ENCODE measurements around the gene NOMO2. TPM values are rescaled to one million over a fixed set of nuclear protein-coding genes. Genes with fewer than 3 reads are reported as not detected.
"Not testable (repeated sequence)": the region's sequence is repeated elsewhere in the genome, so short reads cannot be mapped to it uniquely, and the experiment has no call there.

The NOMO2 gene
- total and polyA plus RNA-seq, 9 donors = 29.1 to 175 (median 56.4) TPM

DNA sequence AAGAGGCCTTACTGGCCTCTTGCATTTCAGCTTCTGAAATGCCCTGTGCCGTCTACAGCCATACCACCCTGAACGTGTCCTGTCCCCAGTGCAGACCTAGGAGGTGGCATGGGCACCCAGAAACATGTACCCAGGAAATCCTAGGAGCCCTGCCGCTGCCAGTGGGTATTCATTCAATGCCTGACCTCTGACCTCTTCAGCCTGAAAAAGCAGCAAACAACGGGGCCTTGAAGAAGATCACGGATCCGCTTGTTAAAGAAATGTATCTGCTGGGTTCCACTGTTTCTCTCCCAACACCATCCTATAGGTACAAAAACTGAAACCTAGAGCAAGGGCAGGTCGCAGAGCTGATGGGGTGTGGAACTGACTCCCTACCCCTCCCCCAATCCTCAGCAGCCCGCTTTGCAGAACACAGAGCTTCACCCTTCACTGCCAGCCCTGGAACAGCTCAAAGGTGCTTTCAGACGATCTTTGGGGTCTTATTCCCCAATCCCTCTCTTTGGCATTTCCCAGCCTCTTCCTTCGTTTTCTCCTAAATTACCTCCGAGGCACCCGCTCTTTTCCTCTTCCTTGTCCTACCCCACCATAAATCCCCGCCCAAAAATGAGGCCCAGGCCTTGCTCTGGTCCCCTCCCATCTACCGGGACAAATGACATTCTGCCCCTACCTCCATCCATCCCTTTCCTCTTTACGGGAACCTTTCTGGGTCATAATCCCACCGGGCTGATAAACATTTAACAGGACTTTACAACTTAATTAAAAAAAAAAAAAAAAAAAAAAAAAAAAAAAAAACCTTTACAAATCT lies 1.3 kb downstream of the NOMO2 start:
- H3K4me3 ChIP-seq; H3K27me3 ChIP-seq; H3K4me1 ChIP-seq (ENCODE audit: insufficient read depth); H3K9me3 ChIP-seq; H3K36me3 ChIP-seq; DNase-seq; H3K27ac ChIP-seq; intact Hi-C loops (cut with DNase I): not testable (repeated sequence)
- 27 to 33% (median 31%) methylated on average over 12 to 14 of the region's 16 CpGs for WGBS, 3 donors

DNA sequence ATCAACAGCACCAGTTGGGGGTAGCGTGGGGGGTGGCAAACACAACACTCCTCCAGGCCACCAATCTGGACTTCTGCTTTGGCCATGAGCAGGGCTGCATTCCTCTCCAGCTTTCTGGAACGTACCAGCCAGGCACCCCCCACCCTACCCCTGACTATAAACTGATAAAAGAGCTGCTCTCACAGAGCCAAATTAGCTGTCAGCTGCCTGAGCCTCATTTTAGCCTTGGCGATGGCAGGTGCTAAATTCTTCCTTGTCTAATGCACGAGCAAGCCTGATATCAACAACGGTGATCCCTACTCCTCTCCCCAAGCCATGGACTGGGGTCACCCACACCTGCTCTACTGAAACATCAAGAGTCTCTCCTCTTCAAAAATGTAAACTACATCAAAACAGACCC lies 8.2 kb downstream of the NOMO2 start:
- H3K9me3 ChIP-seq; DNase-seq; intact Hi-C loops (cut with DNase I); H3K27ac ChIP-seq; H3K27me3 ChIP-seq; H3K4me3 ChIP-seq; H3K36me3 ChIP-seq; H3K4me1 ChIP-seq (ENCODE audit: insufficient read depth): not testable (repeated sequence)
- WGBS, 3 donors = no CpG with 5 or more reads among the region's 5 CpGs

- intact Hi-C loops (cut with DNase I) = not testable (repeated sequence)
These were observed 14.5 kb downstream of the NOMO2 start for GRCh38 chr16:18547382-18547781.

GRCh38 chr16:18546853-18547252 lies 15.0 kb downstream of the NOMO2 start:
- DNase-seq; H3K9me3 ChIP-seq; H3K36me3 ChIP-seq; H3K4me3 ChIP-seq; H3K4me1 ChIP-seq (ENCODE audit: insufficient read depth); H3K27ac ChIP-seq; H3K27me3 ChIP-seq; intact Hi-C loops (cut with DNase I): not testable (repeated sequence)
- WGBS, 3 donors = no CpG with 5 or more reads among the region's 5 CpGs

More at GRCh38 chr16:18547382-18547781, 14.5 kb downstream of the NOMO2 start:
- WGBS, 3 donors = 57 to 81% (median 70%) methylated on average over 3 to 5 of the region's 6 CpGs
- not testable (repeated sequence) for H3K27me3 ChIP-seq; H3K36me3 ChIP-seq; H3K27ac ChIP-seq; H3K9me3 ChIP-seq; H3K4me1 ChIP-seq (ENCODE audit: insufficient read depth); H3K4me3 ChIP-seq; DNase-seq

DNA sequence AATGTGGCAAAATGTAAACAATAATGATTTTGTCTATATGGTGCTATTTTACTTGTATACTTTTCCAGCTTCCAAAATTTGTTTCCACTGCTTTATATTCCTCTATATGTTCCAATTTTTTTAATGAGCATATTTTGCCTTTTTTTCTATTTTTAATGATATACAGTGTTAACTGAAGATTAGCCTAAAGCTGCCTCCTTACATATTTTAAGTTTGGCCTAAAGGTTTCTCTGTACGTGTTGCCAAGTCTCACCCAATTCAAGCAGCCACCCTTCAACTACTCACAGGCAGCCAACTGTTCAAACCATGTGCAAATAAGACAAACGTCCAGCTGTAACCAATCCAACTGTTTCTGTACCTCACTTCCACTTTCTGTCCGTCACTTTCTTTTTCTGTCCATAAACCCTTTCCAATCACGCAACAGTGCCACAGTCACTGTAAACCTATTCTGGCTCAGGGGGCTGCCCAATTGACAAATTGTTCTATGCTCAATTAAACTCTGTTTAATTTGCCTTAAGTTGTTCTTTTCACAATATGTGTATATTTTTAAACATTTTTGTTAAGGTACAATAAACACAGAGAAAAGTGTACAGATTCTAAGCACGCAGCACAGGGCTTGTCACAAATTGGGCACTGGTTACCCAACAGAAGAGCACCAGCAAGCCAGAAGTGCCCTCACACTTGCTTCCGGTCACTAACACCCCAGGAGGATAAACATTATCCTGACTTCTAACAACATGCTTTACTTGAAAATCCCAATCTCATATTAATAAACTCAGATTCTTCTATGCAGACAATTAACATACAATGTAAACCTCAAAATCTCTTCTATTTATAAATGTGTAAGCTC lies 17.4 kb downstream of the NOMO2 start:
- DNase-seq; H3K27me3 ChIP-seq; H3K4me1 ChIP-seq (ENCODE audit: insufficient read depth); H3K9me3 ChIP-seq; H3K27ac ChIP-seq; intact Hi-C loops (cut with DNase I); H3K36me3 ChIP-seq; H3K4me3 ChIP-seq: not testable (repeated sequence)
- 79 to 93% (median 83%) methylated on average over 4 to 6 of the region's 6 CpGs for WGBS, 3 donors

GRCh38 chr16:18541912-18542311 lies 20.0 kb downstream of the NOMO2 start:
- DNase-seq; intact Hi-C loops (cut with DNase I); H3K27me3 ChIP-seq; H3K27ac ChIP-seq; H3K9me3 ChIP-seq; H3K4me3 ChIP-seq; H3K4me1 ChIP-seq (ENCODE audit: insufficient read depth); H3K36me3 ChIP-seq: not testable (repeated sequence)
- WGBS, 3 donors = no CpG with 5 or more reads among the region's 5 CpGs

GRCh38 chr16:18537004-18537403 lies 24.9 kb downstream of the NOMO2 start:
- DNase-seq; H3K27me3 ChIP-seq; H3K4me3 ChIP-seq; H3K4me1 ChIP-seq (ENCODE audit: insufficient read depth); H3K9me3 ChIP-seq; H3K27ac ChIP-seq; intact Hi-C loops (cut with DNase I); H3K36me3 ChIP-seq: not testable (repeated sequence)
- 67 to 88% (median 68%) methylated on average over 2 to 3 of the region's 3 CpGs for WGBS, 3 donors

- H3K36me3 ChIP-seq; H3K27ac ChIP-seq; H3K9me3 ChIP-seq; H3K27me3 ChIP-seq; H3K4me1 ChIP-seq (ENCODE audit: insufficient read depth); H3K4me3 ChIP-seq; intact Hi-C loops (cut with DNase I): not testable (repeated sequence)
- WGBS, 3 donors = 60 to 67% (median 63%) methylated on average over 10 to 15 of the region's 15 CpGs
- peak in 1 of 5 donors; percentile 8 for DNase-seq
These were observed 26.3 kb downstream of the NOMO2 start for GRCh38 chr16:18535519-18536168.

- intact Hi-C loops (cut with DNase I); H3K4me1 ChIP-seq (ENCODE audit: insufficient read depth); H3K4me3 ChIP-seq; H3K27me3 ChIP-seq; DNase-seq; H3K36me3 ChIP-seq; H3K27ac ChIP-seq; H3K9me3 ChIP-seq: not testable (repeated sequence)
- WGBS, 3 donors = 100% methylated on average over 1 of the region's 4 CpGs; no CpG with 5 or more reads in 2 of the 3 donors
These were observed 27.6 kb downstream of the NOMO2 start for GRCh38 chr16:18534308-18534707.

DNA sequence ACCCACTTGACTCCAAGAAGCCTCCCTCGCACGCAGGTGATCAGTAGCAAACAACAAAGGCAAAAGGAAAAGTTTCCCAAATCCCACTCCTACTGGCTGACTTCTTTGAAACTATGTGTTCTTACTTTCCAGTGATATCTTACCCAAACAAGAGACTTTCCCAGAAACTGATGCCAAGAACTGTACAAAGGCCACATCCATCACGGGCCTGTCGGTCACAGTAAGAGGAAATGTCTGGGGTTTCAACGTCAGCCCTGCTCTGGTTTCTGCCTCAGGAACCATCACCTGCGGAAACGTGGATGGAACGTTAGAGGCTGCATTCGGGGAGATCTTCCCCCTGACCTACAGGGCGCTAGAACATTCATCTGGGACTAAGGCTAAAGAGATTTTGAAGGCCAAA lies 30.6 kb downstream of the NOMO2 start:
- H3K27ac ChIP-seq; H3K9me3 ChIP-seq; intact Hi-C loops (cut with DNase I); DNase-seq; H3K4me1 ChIP-seq (ENCODE audit: insufficient read depth); H3K36me3 ChIP-seq; H3K27me3 ChIP-seq; H3K4me3 ChIP-seq: not testable (repeated sequence)
- WGBS, 3 donors = 80 to 100% (median 100%) methylated on average over 1 to 5 of the region's 10 CpGs

- H3K36me3 ChIP-seq; H3K9me3 ChIP-seq; H3K27ac ChIP-seq; DNase-seq; intact Hi-C loops (cut with DNase I); H3K4me1 ChIP-seq (ENCODE audit: insufficient read depth); H3K4me3 ChIP-seq; H3K27me3 ChIP-seq: not testable (repeated sequence)
- WGBS, 3 donors = 94 to 97% methylated on average over 2 of the region's 3 CpGs; no CpG with 5 or more reads in 1 of the 3 donors
These were observed 31.6 kb downstream of the NOMO2 start for GRCh38 chr16:18530329-18530728.
